ENCODE measurements around the gene SFT2D1. TPM values are rescaled to one million over a fixed set of nuclear protein-coding genes. Genes with fewer than 3 reads are reported as not detected.

Gene SFT2D1
- total RNA-seq, 1 experiment from 2014 or later: 54.1 TPM

DNA sequence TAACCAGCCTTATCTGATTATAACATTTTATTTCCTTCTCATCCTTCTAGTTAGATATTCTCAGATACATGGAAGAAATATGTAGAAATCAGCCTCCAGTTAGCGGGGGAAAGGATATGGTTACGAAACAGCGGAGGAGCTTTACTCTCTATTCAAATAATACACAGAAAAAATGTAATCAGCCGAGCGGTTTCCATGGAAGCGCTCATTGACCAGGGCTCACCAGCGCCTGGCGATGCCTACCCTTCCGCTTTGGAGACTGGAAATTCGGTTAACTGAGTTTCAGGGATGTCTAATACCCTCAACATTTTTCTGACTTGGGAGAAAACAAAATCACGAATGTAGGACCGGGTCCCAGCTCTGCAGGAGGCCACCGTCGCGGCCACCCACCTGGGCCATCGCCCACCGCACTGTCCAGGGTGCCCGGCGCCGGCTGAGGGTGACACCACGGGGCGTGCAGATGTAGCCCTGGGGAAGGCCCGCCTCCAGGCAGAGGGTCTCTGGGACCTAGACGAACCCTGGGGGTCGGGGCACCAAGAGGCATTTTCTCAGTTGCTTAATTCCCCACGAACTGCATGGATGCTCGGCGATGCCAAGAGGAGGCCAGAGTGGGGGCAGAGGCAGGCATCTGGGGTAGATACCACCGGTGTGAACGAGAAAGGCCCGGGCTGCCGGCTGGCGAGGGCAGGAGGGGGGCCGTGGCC, 35.8 kb downstream of the SFT2D1 start:
- TF ChIP-seq POLR2AphosphoS5 (IDR thresholded peaks at IDR 0.05; ENCODE audit: low read depth, low read length) (no peak), TCF7L2 (IDR thresholded peaks at IDR 0.05; ENCODE audit: low read depth, low read length) (no peak), SIN3A (IDR thresholded peaks at IDR 0.05; ENCODE audit: borderline replicate concordance, insufficient read depth, low read depth, low read length) (no peak)
- TF ChIP-seq, protein P1, sequence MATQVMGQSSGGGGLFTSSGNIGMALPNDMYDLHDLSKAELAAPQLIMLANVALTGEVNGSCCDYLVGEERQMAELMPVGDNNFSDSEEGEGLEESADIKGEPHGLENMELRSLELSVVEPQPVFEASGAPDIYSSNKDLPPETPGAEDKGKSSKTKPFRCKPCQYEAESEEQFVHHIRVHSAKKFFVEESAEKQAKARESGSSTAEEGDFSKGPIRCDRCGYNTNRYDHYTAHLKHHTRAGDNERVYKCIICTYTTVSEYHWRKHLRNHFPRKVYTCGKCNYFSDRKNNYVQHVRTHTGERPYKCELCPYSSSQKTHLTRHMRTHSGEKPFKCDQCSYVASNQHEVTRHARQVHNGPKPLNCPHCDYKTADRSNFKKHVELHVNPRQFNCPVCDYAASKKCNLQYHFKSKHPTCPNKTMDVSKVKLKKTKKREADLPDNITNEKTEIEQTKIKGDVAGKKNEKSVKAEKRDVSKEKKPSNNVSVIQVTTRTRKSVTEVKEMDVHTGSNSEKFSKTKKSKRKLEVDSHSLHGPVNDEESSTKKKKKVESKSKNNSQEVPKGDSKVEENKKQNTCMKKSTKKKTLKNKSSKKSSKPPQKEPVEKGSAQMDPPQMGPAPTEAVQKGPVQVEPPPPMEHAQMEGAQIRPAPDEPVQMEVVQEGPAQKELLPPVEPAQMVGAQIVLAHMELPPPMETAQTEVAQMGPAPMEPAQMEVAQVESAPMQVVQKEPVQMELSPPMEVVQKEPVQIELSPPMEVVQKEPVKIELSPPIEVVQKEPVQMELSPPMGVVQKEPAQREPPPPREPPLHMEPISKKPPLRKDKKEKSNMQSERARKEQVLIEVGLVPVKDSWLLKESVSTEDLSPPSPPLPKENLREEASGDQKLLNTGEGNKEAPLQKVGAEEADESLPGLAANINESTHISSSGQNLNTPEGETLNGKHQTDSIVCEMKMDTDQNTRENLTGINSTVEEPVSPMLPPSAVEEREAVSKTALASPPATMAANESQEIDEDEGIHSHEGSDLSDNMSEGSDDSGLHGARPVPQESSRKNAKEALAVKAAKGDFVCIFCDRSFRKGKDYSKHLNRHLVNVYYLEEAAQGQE (IDR thresholded peaks at IDR 0.05; ENCODE audit: insufficient read depth in 1 of 2, low read depth in 2 of 2, low read length in 1 of 2): no peak
- TF ChIP-seq, protein P2, sequence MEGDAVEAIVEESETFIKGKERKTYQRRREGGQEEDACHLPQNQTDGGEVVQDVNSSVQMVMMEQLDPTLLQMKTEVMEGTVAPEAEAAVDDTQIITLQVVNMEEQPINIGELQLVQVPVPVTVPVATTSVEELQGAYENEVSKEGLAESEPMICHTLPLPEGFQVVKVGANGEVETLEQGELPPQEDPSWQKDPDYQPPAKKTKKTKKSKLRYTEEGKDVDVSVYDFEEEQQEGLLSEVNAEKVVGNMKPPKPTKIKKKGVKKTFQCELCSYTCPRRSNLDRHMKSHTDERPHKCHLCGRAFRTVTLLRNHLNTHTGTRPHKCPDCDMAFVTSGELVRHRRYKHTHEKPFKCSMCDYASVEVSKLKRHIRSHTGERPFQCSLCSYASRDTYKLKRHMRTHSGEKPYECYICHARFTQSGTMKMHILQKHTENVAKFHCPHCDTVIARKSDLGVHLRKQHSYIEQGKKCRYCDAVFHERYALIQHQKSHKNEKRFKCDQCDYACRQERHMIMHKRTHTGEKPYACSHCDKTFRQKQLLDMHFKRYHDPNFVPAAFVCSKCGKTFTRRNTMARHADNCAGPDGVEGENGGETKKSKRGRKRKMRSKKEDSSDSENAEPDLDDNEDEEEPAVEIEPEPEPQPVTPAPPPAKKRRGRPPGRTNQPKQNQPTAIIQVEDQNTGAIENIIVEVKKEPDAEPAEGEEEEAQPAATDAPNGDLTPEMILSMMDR (IDR thresholded peaks at IDR 0.05): no peak

DNA sequence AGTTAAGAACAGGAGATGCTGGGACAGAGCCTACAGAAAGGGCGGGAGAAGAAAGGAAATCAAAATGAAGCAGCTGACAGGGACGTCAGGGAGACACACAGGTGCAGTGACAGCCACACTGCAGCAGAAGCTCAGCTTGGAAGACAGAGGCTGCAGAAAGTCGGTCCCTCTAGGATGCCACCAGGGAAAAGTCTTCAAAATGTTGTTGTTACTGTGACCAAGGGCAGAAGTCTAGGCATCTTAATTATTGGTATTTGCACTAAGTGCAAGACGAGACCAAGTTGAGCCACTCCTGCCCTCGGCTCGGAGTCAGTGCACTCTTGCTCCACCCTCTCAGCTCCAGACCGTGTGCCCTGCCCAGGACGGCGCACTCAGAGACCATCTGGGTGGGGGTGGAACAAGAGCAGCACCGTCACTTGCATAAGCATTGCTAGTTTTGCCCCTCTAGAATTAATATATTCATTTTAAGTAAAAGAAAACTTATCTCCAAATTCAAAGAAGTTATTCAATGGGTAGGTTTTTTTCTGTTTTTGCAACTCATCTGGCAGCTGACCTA, 36.7 kb downstream of the SFT2D1 start:
- H3K4me3 ChIP-seq (ENCODE audit: low read depth in 2 of 2, low read length in 2 of 2): no peak overlapping the region
- H3K27ac ChIP-seq (ENCODE audit: low read length): no peak overlapping the region
- TF ChIP-seq POLR2AphosphoS5 (IDR thresholded peaks at IDR 0.05; ENCODE audit: low read depth, low read length): no peak
- TF ChIP-seq, protein P1 (IDR thresholded peaks at IDR 0.05; ENCODE audit: insufficient read depth in 1 of 2, low read depth in 2 of 2, low read length in 1 of 2): no peak
- TF ChIP-seq SIN3A (IDR thresholded peaks at IDR 0.05; ENCODE audit: borderline replicate concordance, insufficient read depth, low read depth, low read length): no peak
- TF ChIP-seq, protein P2 (IDR thresholded peaks at IDR 0.05): no peak
- TF ChIP-seq TCF7L2 (IDR thresholded peaks at IDR 0.05; ENCODE audit: low read depth, low read length): no peak
- in situ Hi-C loops (cut with HindIII; ENCODE audit: low pct_unique_long_range_greater_than_20kb, low sequenced_read_pairs) (no loop called here), intact Hi-C loops (cut with micrococcal nuclease; ENCODE audit: unreplicated experiment) (no loop called here)
- BruUV-seq (replicated peaks): no TSS peak
- no peaks in the 10 kb centered on the region for H3K4me1 ChIP-seq (ENCODE audit: control insufficient read depth, insufficient read depth, low read length)
- ChIA-PET CTCF (no interaction called here), POLR2A (no interaction called here)
- no peaks in the 10 kb centered on the region for H3K9me3 ChIP-seq (ENCODE audit: control insufficient read depth, insufficient read depth, low read depth, low read length)
- ATAC-seq (no peak), DNase-seq (ENCODE audit: low read depth, low spot score) (no peak)
- no peaks in the 10 kb centered on the region for H3K36me3 ChIP-seq (ENCODE audit: control insufficient read depth, insufficient read depth, low read length)
- H3K27me3 ChIP-seq (ENCODE audit: control insufficient read depth, insufficient read depth, low read length): peaks cover 5% of the 10 kb centered on the region

More for the DNA sequence above, 35.8 kb downstream of the SFT2D1 start:
- DNase-seq (ENCODE audit: low read depth, low spot score) (no peak), ATAC-seq (no peak)
- Histone ChIP-seq H3K4me3 (ENCODE audit: low read depth in 2 of 2, low read length in 2 of 2) (no peak overlapping the region), H3K9me3 (ENCODE audit: control insufficient read depth, insufficient read depth, low read depth, low read length) (no peaks in the 10 kb centered on the region), H3K27ac (ENCODE audit: low read length) (no peak overlapping the region), H3K27me3 (ENCODE audit: control insufficient read depth, insufficient read depth, low read length) (peaks cover 5% of the 10 kb centered on the region), H3K4me1 (ENCODE audit: control insufficient read depth, insufficient read depth, low read length) (no peaks in the 10 kb centered on the region), H3K36me3 (ENCODE audit: control insufficient read depth, insufficient read depth, low read length) (no peaks in the 10 kb centered on the region)
- intact Hi-C loops (cut with micrococcal nuclease; ENCODE audit: unreplicated experiment) (no loop called here), in situ Hi-C loops (cut with HindIII; ENCODE audit: low pct_unique_long_range_greater_than_20kb, low sequenced_read_pairs) (no loop called here)
- BruUV-seq (replicated peaks): no TSS peak
- ChIA-PET CTCF (no interaction called here), POLR2A (no interaction called here)

All from Panc1 (cell line).